Ovary (tissue), 3 donors: Measurements from ENCODE around the gene ENG.

Experiments
- EP300 ChIP-seq: sonication (generic); formaldehyde crosslinking; IDR thresholded peaks from one replicate; pipeline ENCODE4 v1.6.1; 2017; ENCODE audit warnings: antibody characterized with exemption
- POLR2A ChIP-seq: fragments of 450-650 bp; IDR thresholded peaks from one replicate; pipeline ENCODE4 v1.6.1; 2017; ENCODE audit warnings: antibody characterized with exemption, mild to moderate bottlenecking, moderate library complexity
- TF ChIP-seq, protein P1 (sequence below), 3 donors: fragments of 450-650 bp in 2 of 3; fragments of 200-600 bp in 1 of 3; IDR thresholded peaks; one replicate each; pipeline versions ENCODE4 v1.5.1 to v1.8.0; 2016 to 2022; ENCODE audit warnings: antibody characterized with exemption in 3 of 3, mild to moderate bottlenecking in 1 of 3
- donor health status: DM: no; HTN: no; CAD: no.

DNA sequence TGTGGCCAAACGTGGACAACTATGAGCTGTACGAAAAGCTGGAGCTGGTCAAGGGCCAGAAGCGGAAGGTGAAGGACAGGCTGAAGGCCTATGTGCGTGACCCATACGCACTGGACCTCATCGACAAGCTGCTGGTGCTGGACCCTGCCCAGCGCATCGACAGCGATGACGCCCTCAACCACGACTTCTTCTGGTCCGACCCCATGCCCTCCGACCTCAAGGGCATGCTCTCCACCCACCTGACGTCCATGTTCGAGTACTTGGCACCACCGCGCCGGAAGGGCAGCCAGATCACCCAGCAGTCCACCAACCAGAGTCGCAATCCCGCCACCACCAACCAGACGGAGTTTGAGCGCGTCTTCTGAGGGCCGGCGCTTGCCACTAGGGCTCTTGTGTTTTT, 65.3 kb downstream of the ENG start:
- TF ChIP-seq POLR2A: no peak
- TF ChIP-seq, protein P1, sequence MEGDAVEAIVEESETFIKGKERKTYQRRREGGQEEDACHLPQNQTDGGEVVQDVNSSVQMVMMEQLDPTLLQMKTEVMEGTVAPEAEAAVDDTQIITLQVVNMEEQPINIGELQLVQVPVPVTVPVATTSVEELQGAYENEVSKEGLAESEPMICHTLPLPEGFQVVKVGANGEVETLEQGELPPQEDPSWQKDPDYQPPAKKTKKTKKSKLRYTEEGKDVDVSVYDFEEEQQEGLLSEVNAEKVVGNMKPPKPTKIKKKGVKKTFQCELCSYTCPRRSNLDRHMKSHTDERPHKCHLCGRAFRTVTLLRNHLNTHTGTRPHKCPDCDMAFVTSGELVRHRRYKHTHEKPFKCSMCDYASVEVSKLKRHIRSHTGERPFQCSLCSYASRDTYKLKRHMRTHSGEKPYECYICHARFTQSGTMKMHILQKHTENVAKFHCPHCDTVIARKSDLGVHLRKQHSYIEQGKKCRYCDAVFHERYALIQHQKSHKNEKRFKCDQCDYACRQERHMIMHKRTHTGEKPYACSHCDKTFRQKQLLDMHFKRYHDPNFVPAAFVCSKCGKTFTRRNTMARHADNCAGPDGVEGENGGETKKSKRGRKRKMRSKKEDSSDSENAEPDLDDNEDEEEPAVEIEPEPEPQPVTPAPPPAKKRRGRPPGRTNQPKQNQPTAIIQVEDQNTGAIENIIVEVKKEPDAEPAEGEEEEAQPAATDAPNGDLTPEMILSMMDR (IDR thresholded peaks at IDR 0.05): no peak
- no peak for TF ChIP-seq EP300
